Right lobe of liver (tissue), 4 donors: ENCODE results near the gene ARHGAP30.

ENCODE experiments used
- CTCF ChIP-seq, 4 donors: fragments of 200-600 bp in 3 of 4; fragments of 450-650 bp in 1 of 4; IDR thresholded peaks; one replicate each; pipeline versions ENCODE4 v1.5.1 to v1.8.0; 2016 to 2022; ENCODE audit warnings: antibody characterized with exemption in 4 of 4, mild to moderate bottlenecking in 2 of 4
- POLR2A ChIP-seq: fragments of 450-650 bp; IDR thresholded peaks from one replicate; pipeline ENCODE4 v1.6.1; 2017; ENCODE audit warnings: antibody characterized with exemption, mild to moderate bottlenecking
- donor health status: DM: no; HTN: no; CAD: no.
- donor health status: DM: no; HTN: no; CAD: no.
- donor health status: DM: no; HTN: yes; CAD: no.

GRCh38 chr1:161091796-161092507, 22.3 kb upstream of the ARHGAP30 start:
- TF ChIP-seq POLR2A (no peak), CTCF (IDR thresholded peaks at IDR 0.05) (no peak)
